Measurements from ENCODE around the gene RNF213. TPM values are rescaled to one million over a fixed set of nuclear protein-coding genes. Genes with fewer than 3 reads are reported as not detected.

The RNF213 gene
- total and polyA plus RNA-seq, 9 donors: 21.5 to 89.1 (median 50.8) TPM

- H3K4me3 ChIP-seq: no peak overlapping the region
- H3K27me3 ChIP-seq: no peaks in the 10 kb centered on the region
- intact Hi-C loops (cut with DNase I): no loop called here
- no peak for TF ChIP-seq CTCF (IDR thresholded peaks at IDR 0.05)
- TF ChIP-seq EP300 (IDR thresholded peaks at IDR 0.05): no peak
- no peak for TF ChIP-seq POLR2A (IDR thresholded peaks at IDR 0.05)
- H3K9me3 ChIP-seq: no peaks in the 10 kb centered on the region
- WGBS, 3 donors: 90 to 92% (median 91%) methylated on average over 9 of the region's 9 CpGs
- H3K36me3 ChIP-seq: no peaks in the 10 kb centered on the region
- H3K4me1 ChIP-seq (ENCODE audit: insufficient read depth): no peaks in the 10 kb centered on the region
- no peak overlapping the region for H3K27ac ChIP-seq
- no peak for DNase-seq
Observed at GRCh38 chr17:80377798-80378197, 117.1 kb downstream of the RNF213 start.

- no peak for DNase-seq
- WGBS, 3 donors: 85 to 90% (median 89%) methylated on average over 9 of the region's 9 CpGs
- Histone ChIP-seq H3K4me1 (ENCODE audit: insufficient read depth) (no peaks in the 10 kb centered on the region), H3K27me3 (no peaks in the 10 kb centered on the region), H3K36me3 (no peaks in the 10 kb centered on the region), H3K27ac (no peak overlapping the region), H3K9me3 (no peaks in the 10 kb centered on the region), H3K4me3 (no peak overlapping the region)
- TF ChIP-seq POLR2A (IDR thresholded peaks at IDR 0.05) (no peak), EP300 (IDR thresholded peaks at IDR 0.05) (no peak), CTCF (IDR thresholded peaks at IDR 0.05) (no peak)
- intact Hi-C loops (cut with DNase I): no loop called here
Observed at GRCh38 chr17:80379348-80379747, 118.7 kb downstream of the RNF213 start.

GRCh38 chr17:80380068-80380467, 119.4 kb downstream of the RNF213 start:
- intact Hi-C loops (cut with DNase I): no loop called here
- TF ChIP-seq EP300 (IDR thresholded peaks at IDR 0.05): no peak
- TF ChIP-seq CTCF (IDR thresholded peaks at IDR 0.05): no peak
- no peak for TF ChIP-seq POLR2A (IDR thresholded peaks at IDR 0.05)
- H3K4me3 ChIP-seq: no peak overlapping the region
- no peaks in the 10 kb centered on the region for H3K36me3 ChIP-seq
- H3K4me1 ChIP-seq (ENCODE audit: insufficient read depth): no peaks in the 10 kb centered on the region
- H3K27ac ChIP-seq: no peak overlapping the region
- no peaks in the 10 kb centered on the region for H3K9me3 ChIP-seq
- WGBS, 3 donors: 87 to 91% (median 90%) methylated on average over 6 of the region's 6 CpGs
- no peaks in the 10 kb centered on the region for H3K27me3 ChIP-seq
- DNase-seq: no peak

- H3K27me3 ChIP-seq: no peaks in the 10 kb centered on the region
- DNase-seq: no peak
- WGBS, 3 donors: 85 to 87% (median 86%) methylated on average over 21 of the region's 21 CpGs
- no peak overlapping the region for H3K27ac ChIP-seq
- intact Hi-C loops (cut with DNase I): no loop called here
- H3K4me3 ChIP-seq: no peak overlapping the region
- H3K36me3 ChIP-seq: no peaks in the 10 kb centered on the region
- H3K4me1 ChIP-seq (ENCODE audit: insufficient read depth): no peaks in the 10 kb centered on the region
- TF ChIP-seq POLR2A (IDR thresholded peaks at IDR 0.05): no peak
- TF ChIP-seq EP300 (IDR thresholded peaks at IDR 0.05): no peak
- no peak for TF ChIP-seq CTCF (IDR thresholded peaks at IDR 0.05)
- no peaks in the 10 kb centered on the region for H3K9me3 ChIP-seq
Observed at GRCh38 chr17:80380555-80381002, 119.9 kb downstream of the RNF213 start.
